Stimulated activated naive B cell treated with anti-CD40 and anti-IgM and Interleukin-4, amounts not matched to agents 10 μg/mL and 1 μg/mL and 100 μg/mL, for 72 hours (primary cell): ENCODE measurements around the gene VWCE.
"Not testable (repeated sequence)": the region's sequence is repeated elsewhere in the genome, so short reads cannot be mapped to it uniquely, and the experiment has no call there.

ENCODE experiments used
- ATAC-seq, 2 donors: fragments of 150-1000 bp; cut with Tn5 transposase; replicated peaks; 2 replicates each; pipeline ENCODE4 v1.10.0; 2021; ENCODE audit warnings: moderate library complexity in 1 of 2
- DNase-seq: peaks from one replicate; pipeline ENCODE4 v3.0.0; 2021
- H3K27ac Mint-ChIP-seq: one replicate; pipeline ENCODE4 v1.8.0; 2022; ENCODE audit warnings: mild to moderate bottlenecking, mixed read lengths
- H3K27me3 Mint-ChIP-seq, 2 donors: one replicate each; pipeline ENCODE4 v1.8.0; 2022; ENCODE audit warnings: mixed read lengths in 2 of 2
- H3K36me3 Mint-ChIP-seq, 2 donors: one replicate each; pipeline ENCODE4 v1.8.0; 2022; ENCODE audit warnings: mixed read lengths in 2 of 2, mild to moderate bottlenecking in 1 of 2
- H3K4me1 Mint-ChIP-seq, 2 donors: one replicate each; pipeline ENCODE4 v1.8.0; 2022; ENCODE audit warnings: mixed read lengths in 2 of 2, mild to moderate bottlenecking in 1 of 2
- H3K4me3 Mint-ChIP-seq, 2 donors: one replicate each; pipeline ENCODE4 v1.8.0; 2022; ENCODE audit warnings: mild to moderate bottlenecking in 2 of 2, mixed read lengths in 2 of 2, moderate library complexity in 1 of 2
- H3K9me3 Mint-ChIP-seq, 2 donors: one replicate each; pipeline ENCODE4 v1.8.0; 2022; ENCODE audit warnings: mixed read lengths in 2 of 2, mild to moderate bottlenecking in 1 of 2

VWCE gene

DNA sequence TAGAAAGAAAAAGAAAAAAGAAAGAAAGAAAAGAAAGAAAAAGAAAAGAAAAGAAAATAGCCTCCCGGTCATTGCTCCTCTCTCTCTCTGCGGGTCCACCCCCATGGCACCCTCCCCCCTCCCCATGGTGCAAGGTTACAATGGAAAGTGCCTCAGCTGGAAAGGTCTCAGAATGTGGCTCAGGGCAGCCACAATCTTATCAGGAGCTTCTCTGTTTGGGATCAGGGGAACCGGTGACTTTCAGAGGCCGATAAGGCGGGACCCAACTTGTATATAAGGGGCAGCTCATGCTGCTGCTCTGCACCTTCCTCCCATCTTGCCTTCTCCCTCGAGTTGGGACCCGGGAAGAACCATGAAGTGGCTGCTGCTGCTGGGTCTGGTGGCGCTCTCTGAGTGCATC, 54.2 kb downstream of the VWCE start, which contains the start of gene PGA5:
Gene PGA5 (plus strand): TSS at position 301 of the 400 bp plus-strand sequence. CDS start 52 bp downstream, at position 353.
- H3K36me3 Mint-ChIP-seq, H3K9me3 Mint-ChIP-seq, H3K4me3 Mint-ChIP-seq, H3K4me1 Mint-ChIP-seq, DNase-seq, H3K27me3 Mint-ChIP-seq, H3K27ac Mint-ChIP-seq, ATAC-seq: not testable (repeated sequence)

DNA sequence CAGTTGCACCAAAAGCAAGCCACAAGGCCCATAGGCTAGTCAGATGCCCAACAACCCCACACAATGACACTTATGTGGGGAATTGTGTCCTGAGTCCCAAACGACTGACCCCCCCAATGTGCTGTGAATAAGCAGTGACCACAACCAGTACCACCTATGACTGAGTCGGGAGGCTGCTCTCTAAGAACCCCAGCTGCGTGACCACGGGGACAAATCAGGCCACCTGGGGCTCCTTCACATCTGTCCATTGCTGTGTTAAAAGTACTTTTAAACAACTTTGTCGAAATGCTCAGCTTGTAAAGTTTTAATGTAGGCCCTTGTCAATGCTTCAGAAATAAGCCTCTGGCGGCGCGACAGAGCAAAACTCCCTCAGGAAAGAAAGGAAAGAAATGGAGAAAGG, 54.8 kb downstream of the VWCE start:
- ATAC-seq, H3K27ac Mint-ChIP-seq, H3K4me3 Mint-ChIP-seq, H3K36me3 Mint-ChIP-seq, H3K9me3 Mint-ChIP-seq, H3K27me3 Mint-ChIP-seq, DNase-seq, H3K4me1 Mint-ChIP-seq: not testable (repeated sequence)

- H3K4me3 Mint-ChIP-seq, H3K27ac Mint-ChIP-seq, H3K36me3 Mint-ChIP-seq, DNase-seq, H3K27me3 Mint-ChIP-seq, ATAC-seq, H3K9me3 Mint-ChIP-seq, H3K4me1 Mint-ChIP-seq: not testable (repeated sequence)
Observed at GRCh38 chr11:61237130-61237529, 58.0 kb downstream of the VWCE start.

- H3K36me3 Mint-ChIP-seq, H3K9me3 Mint-ChIP-seq, H3K4me3 Mint-ChIP-seq, H3K4me1 Mint-ChIP-seq, H3K27ac Mint-ChIP-seq, H3K27me3 Mint-ChIP-seq, DNase-seq: not testable (repeated sequence)
- ATAC-seq: peak; percentile 83 to 84
Observed at GRCh38 chr11:61232548-61233145, 62.5 kb downstream of the VWCE start.

DNA sequence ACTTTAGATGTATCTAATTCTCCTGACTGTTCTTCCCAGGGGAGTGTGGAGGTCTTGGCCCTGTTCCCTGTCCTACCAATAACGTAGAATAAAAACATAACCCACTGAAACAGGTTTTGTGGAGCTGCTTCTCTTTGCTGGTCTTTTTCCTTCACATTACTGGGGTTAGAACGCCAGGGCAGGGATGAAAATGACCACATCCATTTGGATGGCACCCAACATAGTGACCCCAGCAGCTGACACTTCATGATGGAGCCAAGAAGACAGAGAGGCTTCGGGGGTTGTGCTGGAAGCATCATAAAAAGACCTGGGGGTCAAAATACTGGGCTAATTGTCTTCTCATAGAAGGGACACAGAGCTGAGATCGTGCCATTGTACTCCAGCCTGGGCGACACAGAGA, 63.5 kb downstream of the VWCE start:
- not testable (repeated sequence) for H3K36me3 Mint-ChIP-seq, H3K9me3 Mint-ChIP-seq, DNase-seq, ATAC-seq, H3K4me3 Mint-ChIP-seq, H3K4me1 Mint-ChIP-seq, H3K27me3 Mint-ChIP-seq, H3K27ac Mint-ChIP-seq

DNA sequence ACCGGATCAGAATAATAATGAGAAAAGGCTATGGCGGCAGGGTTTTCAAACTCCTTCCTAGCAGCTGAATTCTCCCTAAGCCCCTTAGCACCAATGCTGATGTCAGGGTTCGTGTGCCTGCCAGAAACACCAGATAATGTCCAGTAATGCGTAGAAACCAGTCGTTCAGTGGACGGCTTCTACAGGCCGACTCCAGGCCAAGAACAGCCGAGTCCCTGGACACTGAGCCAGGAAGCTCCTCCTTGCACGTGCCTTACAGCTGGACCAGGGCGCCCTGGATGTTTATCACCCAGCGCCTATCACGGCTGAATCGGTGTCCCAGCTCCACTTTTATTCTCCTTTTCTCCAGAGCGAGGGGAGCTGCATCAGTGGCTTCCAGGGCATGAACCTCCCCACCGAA, 64.1 kb downstream of the VWCE start:
- DNase-seq, H3K9me3 Mint-ChIP-seq, H3K4me1 Mint-ChIP-seq, H3K4me3 Mint-ChIP-seq, H3K27ac Mint-ChIP-seq, ATAC-seq, H3K27me3 Mint-ChIP-seq, H3K36me3 Mint-ChIP-seq: not testable (repeated sequence)

DNA sequence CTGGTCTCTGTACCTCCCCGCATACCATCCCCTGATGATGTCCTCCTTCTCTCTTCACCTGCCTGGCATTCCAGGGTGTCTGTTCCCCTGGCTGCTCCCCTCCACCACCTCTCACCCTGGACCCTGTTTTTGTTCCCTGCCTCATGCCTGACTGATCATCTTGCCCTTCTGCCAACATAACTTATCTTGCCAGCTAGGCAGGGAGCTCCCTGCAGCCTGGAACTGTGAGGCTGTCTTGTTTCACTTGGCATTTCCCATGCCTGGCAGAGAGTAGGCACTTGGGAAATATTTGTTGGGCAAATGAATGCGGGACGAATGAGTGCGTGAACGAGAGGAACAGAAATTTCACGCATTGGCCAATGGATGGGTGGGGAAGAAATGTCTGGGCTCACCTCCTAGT, 65.7 kb downstream of the VWCE start:
- ATAC-seq, H3K9me3 Mint-ChIP-seq, H3K4me3 Mint-ChIP-seq, H3K4me1 Mint-ChIP-seq, H3K27me3 Mint-ChIP-seq, DNase-seq, H3K36me3 Mint-ChIP-seq, H3K27ac Mint-ChIP-seq: not testable (repeated sequence)

- not testable (repeated sequence) for H3K9me3 Mint-ChIP-seq, H3K27ac Mint-ChIP-seq, H3K4me3 Mint-ChIP-seq, H3K4me1 Mint-ChIP-seq, H3K27me3 Mint-ChIP-seq, H3K36me3 Mint-ChIP-seq, ATAC-seq, DNase-seq
Observed at GRCh38 chr11:61226457-61227137, 68.5 kb downstream of the VWCE start.

GRCh38 chr11:61222692-61223091, 72.4 kb downstream of the VWCE start:
- H3K27me3 Mint-ChIP-seq, ATAC-seq, DNase-seq, H3K4me1 Mint-ChIP-seq, H3K9me3 Mint-ChIP-seq, H3K4me3 Mint-ChIP-seq, H3K27ac Mint-ChIP-seq, H3K36me3 Mint-ChIP-seq: not testable (repeated sequence)

GRCh38 chr11:61222047-61222446, 73.1 kb downstream of the VWCE start, which contains the start of gene PGA4:
Gene PGA4, plus strand, starts transcription at chr11:61222347. Its CDS starts 54 bp downstream, at chr11:61222401.
- ATAC-seq, H3K27ac Mint-ChIP-seq, H3K36me3 Mint-ChIP-seq, H3K9me3 Mint-ChIP-seq, H3K4me1 Mint-ChIP-seq, H3K27me3 Mint-ChIP-seq, H3K4me3 Mint-ChIP-seq, DNase-seq: not testable (repeated sequence)

DNA sequence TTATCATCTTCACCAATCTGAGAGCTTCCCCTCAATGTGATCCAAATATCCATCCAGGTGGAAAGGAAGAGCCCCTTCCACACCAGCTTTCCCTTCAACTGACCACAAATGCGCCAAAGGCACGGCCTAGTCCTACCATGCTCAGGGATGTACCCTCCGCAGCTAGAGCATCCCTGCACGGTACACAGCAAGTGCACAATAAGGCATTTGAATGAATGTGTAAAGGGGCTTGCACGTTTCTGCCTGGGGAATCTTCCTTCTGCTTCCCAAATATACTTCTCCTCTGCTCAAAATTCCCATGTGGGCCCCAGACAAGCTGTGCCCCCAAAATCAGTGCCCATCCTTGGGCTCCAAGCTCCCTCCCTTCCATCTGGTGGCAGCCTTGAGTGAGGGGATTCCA, 76.1 kb downstream of the VWCE start:
- not testable (repeated sequence) for H3K27me3 Mint-ChIP-seq, H3K27ac Mint-ChIP-seq, DNase-seq, H3K4me3 Mint-ChIP-seq, H3K9me3 Mint-ChIP-seq, H3K36me3 Mint-ChIP-seq, H3K4me1 Mint-ChIP-seq, ATAC-seq

- H3K4me1 Mint-ChIP-seq, H3K36me3 Mint-ChIP-seq, DNase-seq, H3K4me3 Mint-ChIP-seq, H3K27ac Mint-ChIP-seq, H3K9me3 Mint-ChIP-seq, H3K27me3 Mint-ChIP-seq, ATAC-seq: not testable (repeated sequence)
Observed at GRCh38 chr11:61218306-61218705, 76.8 kb downstream of the VWCE start.

DNA sequence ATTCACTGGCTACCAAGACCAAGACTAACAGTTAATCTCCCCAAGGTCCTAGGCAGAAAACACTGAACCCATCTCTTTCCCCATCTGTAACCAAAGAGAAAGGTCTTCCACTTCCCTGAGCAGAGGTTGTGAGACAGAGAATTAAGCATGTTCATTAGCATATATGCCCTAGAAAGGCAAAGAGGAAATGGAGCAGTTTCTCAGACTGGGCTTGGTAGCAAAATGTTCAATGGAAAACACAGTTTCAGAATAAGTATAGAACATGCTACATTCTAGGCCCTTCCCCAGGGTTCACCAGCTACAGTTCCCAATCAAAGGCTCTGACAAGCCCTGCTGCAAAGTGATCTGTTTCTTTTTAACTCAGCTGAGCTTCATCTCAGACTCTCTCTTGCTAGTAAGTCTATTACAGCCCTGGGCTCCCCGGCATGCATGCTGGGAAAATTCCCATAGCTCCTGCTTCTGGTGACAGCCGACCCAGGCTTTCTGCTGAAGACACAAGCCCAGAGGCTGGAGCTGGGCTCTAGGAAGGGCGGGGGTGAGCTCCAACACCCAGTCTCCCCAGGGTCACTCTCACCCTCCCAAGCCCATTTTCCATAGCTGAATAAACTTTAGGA, 81.3 kb downstream of the VWCE start:
- not testable (repeated sequence) for DNase-seq, H3K27me3 Mint-ChIP-seq
- peak; percentile 82 to 83 for ATAC-seq

GRCh38 chr11:61212202-61212601, 82.9 kb downstream of the VWCE start:
- H3K9me3 Mint-ChIP-seq, ATAC-seq, H3K4me1 Mint-ChIP-seq, H3K27me3 Mint-ChIP-seq, DNase-seq, H3K36me3 Mint-ChIP-seq, H3K27ac Mint-ChIP-seq, H3K4me3 Mint-ChIP-seq: not testable (repeated sequence)

More for the DNA sequence above, 81.3 kb downstream of the VWCE start:
- not testable (repeated sequence) for H3K4me3 Mint-ChIP-seq, H3K4me1 Mint-ChIP-seq, H3K9me3 Mint-ChIP-seq, H3K27ac Mint-ChIP-seq, H3K36me3 Mint-ChIP-seq

DNA sequence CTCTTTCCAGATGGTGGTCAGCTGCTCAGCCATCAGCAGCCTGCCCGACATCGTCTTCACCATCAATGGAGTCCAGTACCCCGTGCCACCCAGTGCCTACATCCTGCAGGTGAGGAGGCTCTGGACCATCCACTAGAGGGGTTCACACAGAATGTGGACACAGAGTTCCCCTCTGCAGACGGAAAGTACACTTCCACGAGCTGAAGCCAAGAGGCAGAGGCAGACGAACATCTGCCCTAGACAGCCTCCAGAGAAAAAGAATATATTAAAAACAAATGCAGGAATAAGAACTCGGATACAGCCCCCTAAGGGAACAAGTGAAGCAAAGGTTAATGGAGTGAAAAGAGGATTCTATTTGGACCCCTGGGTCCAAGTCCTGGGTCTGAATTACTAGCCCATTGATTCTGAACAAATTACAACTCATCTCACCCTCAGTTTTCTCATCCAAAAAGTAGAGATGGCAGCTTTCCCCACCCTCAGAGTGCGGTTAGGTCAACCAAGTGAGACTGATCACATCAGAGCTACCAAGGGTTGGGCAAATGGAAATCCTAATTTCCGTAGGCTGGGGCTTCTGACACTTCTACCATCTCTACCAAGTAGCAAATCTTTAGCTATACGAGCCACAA, 83.7 kb downstream of the VWCE start:
- not testable (repeated sequence) for H3K36me3 Mint-ChIP-seq, ATAC-seq, DNase-seq, H3K4me3 Mint-ChIP-seq, H3K4me1 Mint-ChIP-seq, H3K27me3 Mint-ChIP-seq, H3K9me3 Mint-ChIP-seq, H3K27ac Mint-ChIP-seq
